ENCODE measurements around the gene ANOS1. TPM values are rescaled to one million over a fixed set of nuclear protein-coding genes. Genes with fewer than 3 reads are reported as not detected.

Gene ANOS1
- total and polyA plus RNA-seq, 12 donors = 0.81 to 7.8 (median 4.7) TPM

DNA sequence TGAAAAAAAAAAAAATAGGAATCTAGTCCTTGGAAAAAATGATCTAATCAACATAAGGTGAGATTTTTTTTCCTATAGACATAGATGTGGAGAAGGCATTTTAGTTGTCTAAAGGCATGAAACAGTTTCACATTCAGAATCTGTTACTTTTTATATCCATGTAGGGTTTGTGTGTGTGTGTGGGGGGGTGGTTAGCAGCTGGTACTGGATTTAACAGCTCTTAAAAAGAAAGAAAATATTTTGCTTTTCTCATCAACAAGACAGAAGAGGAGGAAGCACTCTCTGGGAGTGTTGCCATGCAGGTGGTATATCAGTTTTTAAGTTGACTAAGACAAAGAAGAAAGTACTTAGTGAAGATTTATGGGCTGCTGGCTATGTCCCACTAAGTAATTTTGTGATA, 145.0 kb downstream of the ANOS1 start:
- TF ChIP-seq, protein P1, sequence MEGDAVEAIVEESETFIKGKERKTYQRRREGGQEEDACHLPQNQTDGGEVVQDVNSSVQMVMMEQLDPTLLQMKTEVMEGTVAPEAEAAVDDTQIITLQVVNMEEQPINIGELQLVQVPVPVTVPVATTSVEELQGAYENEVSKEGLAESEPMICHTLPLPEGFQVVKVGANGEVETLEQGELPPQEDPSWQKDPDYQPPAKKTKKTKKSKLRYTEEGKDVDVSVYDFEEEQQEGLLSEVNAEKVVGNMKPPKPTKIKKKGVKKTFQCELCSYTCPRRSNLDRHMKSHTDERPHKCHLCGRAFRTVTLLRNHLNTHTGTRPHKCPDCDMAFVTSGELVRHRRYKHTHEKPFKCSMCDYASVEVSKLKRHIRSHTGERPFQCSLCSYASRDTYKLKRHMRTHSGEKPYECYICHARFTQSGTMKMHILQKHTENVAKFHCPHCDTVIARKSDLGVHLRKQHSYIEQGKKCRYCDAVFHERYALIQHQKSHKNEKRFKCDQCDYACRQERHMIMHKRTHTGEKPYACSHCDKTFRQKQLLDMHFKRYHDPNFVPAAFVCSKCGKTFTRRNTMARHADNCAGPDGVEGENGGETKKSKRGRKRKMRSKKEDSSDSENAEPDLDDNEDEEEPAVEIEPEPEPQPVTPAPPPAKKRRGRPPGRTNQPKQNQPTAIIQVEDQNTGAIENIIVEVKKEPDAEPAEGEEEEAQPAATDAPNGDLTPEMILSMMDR (IDR thresholded peaks at IDR 0.05) = no peak
- Histone ChIP-seq H3K4me3 (no peak overlapping the region), H3K9me3 (no peaks in the 10 kb centered on the region), H3K27me3 (no peaks in the 10 kb centered on the region), H3K4me1 (no peaks in the 10 kb centered on the region), H3K36me3 (peaks cover 0 to 5% (median 0%) of the 10 kb centered on the region in 9 donors), H3K27ac (no peak overlapping the region)
- ATAC-seq (no peak), DNase-seq (no peak)
- intact Hi-C loops (cut with DNase I) = no loop called here

DNA sequence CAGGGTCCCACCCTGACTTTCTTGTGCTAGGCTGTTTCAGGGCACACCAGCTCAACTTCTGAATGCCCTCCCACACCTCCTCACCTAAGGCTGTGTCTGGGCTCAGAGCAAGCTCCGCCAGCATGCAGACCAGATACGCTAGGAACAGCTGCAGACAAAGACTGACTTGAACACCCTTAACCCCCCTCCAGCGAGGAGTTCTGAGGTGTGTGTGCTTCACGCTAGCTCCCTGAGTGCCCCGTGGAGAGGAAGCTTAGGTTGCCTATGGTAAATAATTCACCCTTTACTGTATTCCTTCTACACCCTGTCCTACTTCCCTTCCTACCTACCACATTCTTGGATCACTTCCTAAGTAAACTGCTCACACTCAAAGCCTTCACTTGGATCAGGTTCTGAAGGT, 152.3 kb downstream of the ANOS1 start:
- intact Hi-C loops (cut with DNase I) = no loop called here

GRCh38 chrX:8576821-8577220, 155.1 kb downstream of the ANOS1 start:
- TF ChIP-seq, protein P1 (IDR thresholded peaks at IDR 0.05) = no peak
- intact Hi-C loops (cut with DNase I) = no loop called here
- no peaks in the 10 kb centered on the region for H3K36me3 ChIP-seq
- H3K9me3 ChIP-seq = peaks cover 0 to 3% (median 0%) of the 10 kb centered on the region in 11 donors
- WGBS, 2 donors = 91 to 93% methylated on average over 3 of the region's 3 CpGs
- no peaks in the 10 kb centered on the region for H3K27me3 ChIP-seq
- no peaks in the 10 kb centered on the region for H3K4me1 ChIP-seq
- ATAC-seq (no peak), DNase-seq (no peak)
- no peak overlapping the region for H3K27ac ChIP-seq
- no peak overlapping the region for H3K4me3 ChIP-seq

More for the DNA sequence above, 152.3 kb downstream of the ANOS1 start:
- no peak overlapping the region for H3K27ac ChIP-seq
- H3K4me1 ChIP-seq = no peaks in the 10 kb centered on the region
- TF ChIP-seq, protein P1 (IDR thresholded peaks at IDR 0.05) = no peak
- no peak overlapping the region for H3K4me3 ChIP-seq
- H3K36me3 ChIP-seq = no peaks in the 10 kb centered on the region
- WGBS, 2 donors = 83 to 89% methylated on average over 5 of the region's 5 CpGs
- no peak for ATAC-seq
- no peaks in the 10 kb centered on the region for H3K27me3 ChIP-seq
- no peaks in the 10 kb centered on the region for H3K9me3 ChIP-seq
- no peak for DNase-seq

DNA sequence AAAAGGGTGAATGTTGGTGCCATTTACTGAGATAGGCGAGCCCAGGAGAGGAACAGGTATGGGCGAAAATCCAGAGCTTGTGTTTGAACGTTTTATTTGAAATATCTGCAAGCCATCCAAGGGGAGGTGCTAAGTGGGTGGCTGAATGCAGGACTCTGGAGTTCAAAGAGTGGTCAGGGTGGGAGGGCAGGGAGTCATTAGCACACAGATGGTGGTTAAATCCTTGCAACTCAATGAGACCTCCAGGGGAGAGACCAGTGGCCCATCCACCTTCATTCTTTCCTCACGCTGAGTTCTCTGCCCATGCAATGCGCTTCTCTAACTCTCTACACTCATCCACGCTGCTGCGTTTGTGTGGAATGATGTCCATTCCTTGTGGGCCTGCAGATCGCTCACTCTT, 166.2 kb downstream of the ANOS1 start:
- ATAC-seq (no peak), DNase-seq (no peak)
- Histone ChIP-seq H3K4me3 (no peak overlapping the region), H3K27ac (no peak overlapping the region), H3K27me3 (no peaks in the 10 kb centered on the region), H3K4me1 (no peaks in the 10 kb centered on the region), H3K36me3 (no peaks in the 10 kb centered on the region), H3K9me3 (no peaks in the 10 kb centered on the region)
- WGBS, 2 donors = 81 to 87% methylated on average over 8 of the region's 8 CpGs
- intact Hi-C loops (cut with DNase I) = loop anchor here in 1 of 10 donors (10.0 kb wide), 1 partner anchor 159 kb away; no protein-coding TSS in a partner anchor
- TF ChIP-seq, protein P1 (IDR thresholded peaks at IDR 0.05) = no peak
